HL-60 (cell line): ENCODE data around the gene NUMB.

ENCODE experiments used
- CTCF ChIP-seq: IDR thresholded peaks from one replicate; pipeline ENCODE4 v1.5.1; 2011; ENCODE audit warnings: low read length, control low read depth, inconsistent platforms; ENCODE audit not compliant: insufficient read depth
- GABPA ChIP-seq: IDR thresholded peaks from 2 replicates; pipeline ENCODE4 v1.6.1; 2012; ENCODE audit warnings: low read depth

GRCh38 chr14:73258076-73258475 is 200.3 kb downstream of the NUMB start:
- no peak for TF ChIP-seq CTCF
- TF ChIP-seq GABPA, result no peak
